K562 (cell line): Measurements from ENCODE around the gene TOR1AIP2. TPM values are rescaled to one million over a fixed set of nuclear protein-coding genes. Genes with fewer than 3 reads are reported as not detected.

ENCODE experiments used
- AFF1 ChIP-seq, 2 experiments: fragments of 450-650 bp; IDR thresholded peaks; 2 replicates each; pipeline ENCODE4 v1.6.1; 2018; ENCODE audit warnings: mild to moderate bottlenecking in 2 of 2, low read depth in 1 of 2; ENCODE audit not compliant: partially characterized antibody in 2 of 2
- ATF1 ChIP-seq, 2 experiments: fragments of 450-650 bp in 1 of 2; IDR thresholded peaks; 2 replicates each; pipeline ENCODE4 v1.6.1; 2016; ENCODE audit warnings: missing compliant biosample characterization in 1 of 2, missing genetic modification characterization in 1 of 2
- FOSL1 ChIP-seq: fragments of 200-800 bp; sonication (Bioruptor generic); conservative IDR thresholded peaks from 2 replicates; pipeline ENCODE4 v1.6.1; 2016; ENCODE audit warnings: missing genetic modification characterization, missing compliant biosample characterization
- NFRKB ChIP-seq: fragments of 450-650 bp; IDR thresholded peaks from 2 replicates; pipeline ENCODE4 v1.6.1; 2016; ENCODE audit warnings: low read depth
- SMAD2 ChIP-seq: fragments of 150-350 bp; IDR thresholded peaks from 2 replicates; pipeline ENCODE4 v1.6.1; 2014; ENCODE audit warnings: low read depth, mild to moderate bottlenecking, low read length
- TRIM28 ChIP-seq: fragments of 450-650 bp; IDR thresholded peaks from 2 replicates; pipeline ENCODE4 v1.6.1; 2017
- ZBTB1 ChIP-seq: sonication (generic); formaldehyde crosslinking; IDR thresholded peaks from 2 replicates; pipeline ENCODE4 v1.8.1; 2023; ENCODE audit warnings: missing genetic modification reagents, low read depth, mild to moderate bottlenecking, borderline replicate concordance
- ZFPM2 ChIP-seq: fragments of 250-450 bp; sonication (Bioruptor Pico); IDR thresholded peaks from 2 replicates; pipeline ENCODE4 v1.5.1; 2022; ENCODE audit warnings: mild to moderate bottlenecking
- polyA plus RNA-seq, 8 experiments: library from polyadenylated mRNA; depleted of rRNA in 4 of 8; stranded (reverse) in 5 of 8; unstranded in 3 of 8; fragments of >200 nt; fragmentation: Nextera tagmentation in 2 of 8; fragmentation: Illumina TruSeq in 1 of 8; extraction: Ambion mirVana in 2 of 8; extraction: Trizol in 1 of 8; gene quantifications; 2 replicates each; pipeline versions ENCODE4 v1.2.1 to v1.2.3, GENCODE V29; 2011 to 2014; ENCODE audit warnings: inconsistent platforms in 1 of 8, missing spikeins in 1 of 8
- total RNA-seq, 7 experiments: library from RNA; depleted of rRNA in 6 of 7; stranded (reverse); fragments of >200 nt in 6 of 7; fragmentation: Illumina TruSeq in 2 of 7; extraction: Trizol in 2 of 7; gene quantifications; 2 replicates each; pipeline versions ENCODE4 v1.2.1 to v1.2.3, GENCODE V29; 2011 to 2021; ENCODE audit warnings: low replicate concordance in 1 of 7
- TF ChIP-seq, protein P1 (sequence below): sonication (generic); formaldehyde crosslinking; IDR thresholded peaks from 2 replicates; pipeline ENCODE4 v1.8.0; 2022; ENCODE audit warnings: mild to moderate bottlenecking, low read depth, missing genetic modification reagents

Gene TOR1AIP2
- total and polyA plus RNA-seq, 9 of the 15 experiments (the other 6 are each of a cell fraction or from before 2014, with no cell fraction given): 16.7 to 122 (median 41.4) TPM

DNA sequence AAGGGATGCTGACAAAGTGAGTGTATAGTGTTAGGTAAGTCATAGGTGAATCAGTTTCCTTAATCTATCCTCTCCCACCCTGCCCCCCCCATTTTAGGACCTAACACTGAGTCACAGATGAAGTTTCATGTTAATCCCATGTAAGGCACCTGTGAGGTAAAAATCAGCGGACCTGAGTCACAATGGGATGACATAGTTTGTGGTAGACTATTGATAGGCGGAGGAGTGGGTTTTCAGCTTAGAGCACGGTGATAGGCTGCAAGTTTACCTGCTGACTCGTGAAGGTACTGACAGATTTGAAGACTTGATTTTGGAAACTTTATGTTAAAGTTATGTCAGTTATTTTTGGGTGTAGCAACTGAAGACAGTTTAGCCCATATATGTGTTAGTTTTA, 6.1 kb upstream of the TOR1AIP2 start (continued):
- TF ChIP-seq, protein P1, sequence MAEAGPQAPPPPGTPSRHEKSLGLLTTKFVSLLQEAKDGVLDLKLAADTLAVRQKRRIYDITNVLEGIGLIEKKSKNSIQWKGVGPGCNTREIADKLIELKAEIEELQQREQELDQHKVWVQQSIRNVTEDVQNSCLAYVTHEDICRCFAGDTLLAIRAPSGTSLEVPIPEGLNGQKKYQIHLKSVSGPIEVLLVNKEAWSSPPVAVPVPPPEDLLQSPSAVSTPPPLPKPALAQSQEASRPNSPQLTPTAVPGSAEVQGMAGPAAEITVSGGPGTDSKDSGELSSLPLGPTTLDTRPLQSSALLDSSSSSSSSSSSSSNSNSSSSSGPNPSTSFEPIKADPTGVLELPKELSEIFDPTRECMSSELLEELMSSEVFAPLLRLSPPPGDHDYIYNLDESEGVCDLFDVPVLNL (CRISPR knock-in tag): no peak
- TF ChIP-seq ZBTB1 (CRISPR knock-in tag) (no peak), AFF1 (IDR thresholded peaks at IDR 0.05; ENCODE audit: low read depth in 1 of 2, partially characterized antibody in 2 of 2) (no peak), NFRKB (no peak), ATF1 (CRISPR knock-in tag; IDR thresholded peaks at IDR 0.05) (no peak), ATF1 (tag; IDR thresholded peaks at IDR 0.05) (peak; percentile 9; the same call in 1 of the 2 replicates), ZFPM2 (CRISPR knock-in tag) (no peak), SMAD2 (no peak), FOSL1 (tag) (no peak), TRIM28 (no peak)
